ENCODE data around the gene FEN1.

Gene FEN1

GRCh38 chr11:61802605-61803004 is 9.9 kb downstream of the FEN1 start:
- H3K4me3 ChIP-seq (ENCODE audit: low read length), result no peak overlapping the region
- no peak for DNase-seq (ENCODE audit: low read depth)
- no peak for TF ChIP-seq CTCF (conservative IDR thresholded peaks at IDR 0.05; ENCODE audit: low read depth, low read length)

- TF ChIP-seq CTCF (conservative IDR thresholded peaks at IDR 0.05; ENCODE audit: low read depth, low read length), result no peak
- no peak for DNase-seq (ENCODE audit: low read depth)
- no peak overlapping the region for H3K4me3 ChIP-seq (ENCODE audit: low read length)
These were observed 11.4 kb downstream of the FEN1 start for GRCh38 chr11:61803889-61804647.

- no peak for TF ChIP-seq CTCF (conservative IDR thresholded peaks at IDR 0.05; ENCODE audit: low read depth, low read length)
- DNase-seq (ENCODE audit: low read depth), result no peak
- H3K4me3 ChIP-seq (ENCODE audit: low read length), result no peak overlapping the region
These were observed 12.4 kb downstream of the FEN1 start for GRCh38 chr11:61805146-61805545.

GRCh38 chr11:61806785-61807184 is 14.1 kb downstream of the FEN1 start:
- no peak for DNase-seq (ENCODE audit: low read depth)
- TF ChIP-seq CTCF (conservative IDR thresholded peaks at IDR 0.05; ENCODE audit: low read depth, low read length), result no peak
- no peak overlapping the region for H3K4me3 ChIP-seq (ENCODE audit: low read length)

GRCh38 chr11:61810671-61811175 is 18.0 kb downstream of the FEN1 start:
- H3K4me3 ChIP-seq (ENCODE audit: low read length), result no peak overlapping the region
- TF ChIP-seq CTCF (conservative IDR thresholded peaks at IDR 0.05; ENCODE audit: low read depth, low read length), result no peak
- DNase-seq (ENCODE audit: low read depth), result no peak

GRCh38 chr11:61811831-61812230 is 19.1 kb downstream of the FEN1 start:
- TF ChIP-seq CTCF (conservative IDR thresholded peaks at IDR 0.05; ENCODE audit: low read depth, low read length), result no peak
- DNase-seq (ENCODE audit: low read depth), result no peak
- no peak overlapping the region for H3K4me3 ChIP-seq (ENCODE audit: low read length)
